ENCODE data around the gene DAB2IP.

DAB2IP gene

DNA sequence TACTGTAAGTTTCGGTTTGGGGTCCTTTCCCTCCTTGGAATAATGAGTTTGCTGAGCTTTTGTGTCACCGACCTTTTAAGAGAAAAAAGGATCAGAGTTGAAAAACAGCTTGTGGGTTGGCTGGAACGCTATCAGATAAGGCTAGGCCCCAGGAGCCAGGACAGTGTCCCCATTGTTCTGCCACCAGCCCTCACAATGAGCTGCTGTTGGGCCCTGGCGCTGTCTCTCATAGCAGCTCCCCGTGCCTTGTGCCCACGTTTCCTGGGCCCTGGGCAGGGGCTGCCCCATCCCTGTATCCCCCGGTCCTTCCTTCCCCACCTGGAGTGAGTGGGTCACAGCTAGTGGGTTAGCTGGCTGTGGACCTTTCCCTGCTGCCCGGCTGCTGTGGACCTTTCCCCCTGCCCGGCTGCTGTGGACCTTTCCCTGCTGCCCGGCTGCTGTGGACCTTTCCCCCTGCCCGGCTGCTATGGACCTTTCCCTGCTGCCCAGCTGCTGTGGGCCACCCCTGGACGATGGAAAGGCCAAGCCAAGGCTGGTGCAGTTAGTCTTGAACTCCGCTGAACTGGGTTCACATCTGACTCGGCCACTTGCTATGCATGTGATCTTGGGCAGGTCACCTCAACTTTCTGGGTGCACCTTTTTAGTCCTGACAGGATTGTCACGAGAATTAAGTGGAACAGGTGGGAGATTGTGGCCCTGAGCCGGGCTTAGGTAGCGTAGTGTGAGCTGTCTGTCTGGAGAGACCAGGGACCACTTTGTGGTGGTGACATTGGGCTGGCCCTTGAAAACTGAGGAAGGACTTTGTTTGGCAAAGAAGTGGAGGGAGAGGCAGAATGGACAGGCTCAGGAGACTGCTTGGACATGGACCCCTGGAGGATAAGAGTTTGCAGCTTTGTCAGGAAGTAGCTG lies 99.5 kb downstream of the DAB2IP start:
- no peak for DNase-seq (ENCODE audit: low read depth)
- TF ChIP-seq, protein P1, sequence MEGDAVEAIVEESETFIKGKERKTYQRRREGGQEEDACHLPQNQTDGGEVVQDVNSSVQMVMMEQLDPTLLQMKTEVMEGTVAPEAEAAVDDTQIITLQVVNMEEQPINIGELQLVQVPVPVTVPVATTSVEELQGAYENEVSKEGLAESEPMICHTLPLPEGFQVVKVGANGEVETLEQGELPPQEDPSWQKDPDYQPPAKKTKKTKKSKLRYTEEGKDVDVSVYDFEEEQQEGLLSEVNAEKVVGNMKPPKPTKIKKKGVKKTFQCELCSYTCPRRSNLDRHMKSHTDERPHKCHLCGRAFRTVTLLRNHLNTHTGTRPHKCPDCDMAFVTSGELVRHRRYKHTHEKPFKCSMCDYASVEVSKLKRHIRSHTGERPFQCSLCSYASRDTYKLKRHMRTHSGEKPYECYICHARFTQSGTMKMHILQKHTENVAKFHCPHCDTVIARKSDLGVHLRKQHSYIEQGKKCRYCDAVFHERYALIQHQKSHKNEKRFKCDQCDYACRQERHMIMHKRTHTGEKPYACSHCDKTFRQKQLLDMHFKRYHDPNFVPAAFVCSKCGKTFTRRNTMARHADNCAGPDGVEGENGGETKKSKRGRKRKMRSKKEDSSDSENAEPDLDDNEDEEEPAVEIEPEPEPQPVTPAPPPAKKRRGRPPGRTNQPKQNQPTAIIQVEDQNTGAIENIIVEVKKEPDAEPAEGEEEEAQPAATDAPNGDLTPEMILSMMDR (IDR thresholded peaks at IDR 0.05; ENCODE audit: insufficient read depth, low read depth, low read length, missing control alignments): no peak

GRCh38 chr9:121751686-121752445 lies 100.4 kb downstream of the DAB2IP start:
- H3K4me3 ChIP-seq (ENCODE audit: low read depth, low read length): no peak overlapping the region
- no peak for DNase-seq (ENCODE audit: low read depth)
- TF ChIP-seq, protein P1 (IDR thresholded peaks at IDR 0.05; ENCODE audit: insufficient read depth, low read depth, low read length, missing control alignments): no peak

More for the DNA sequence above, 99.5 kb downstream of the DAB2IP start:
- H3K4me3 ChIP-seq (ENCODE audit: low read depth, low read length): no peak overlapping the region

DNA sequence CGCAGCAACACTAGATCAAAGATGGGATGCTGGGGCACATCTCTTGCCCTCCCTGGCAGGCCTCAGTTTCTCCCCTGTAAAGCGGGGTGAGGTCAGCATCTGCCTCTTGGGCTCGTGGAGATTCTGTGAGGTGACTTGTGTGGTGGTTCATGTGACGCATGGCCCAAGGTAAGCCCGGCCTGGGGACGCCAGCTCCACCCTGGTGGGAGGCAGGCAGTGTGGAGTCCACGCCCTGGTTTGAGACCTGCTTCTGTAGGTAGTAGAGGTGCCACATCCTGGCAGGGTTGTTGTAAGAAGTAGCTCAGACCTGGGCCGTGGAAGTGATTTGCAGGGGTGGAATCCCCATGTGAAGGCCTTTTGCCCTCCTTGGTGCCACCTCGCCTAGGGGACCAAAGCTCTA lies 101.5 kb downstream of the DAB2IP start:
- TF ChIP-seq, protein P1 (IDR thresholded peaks at IDR 0.05; ENCODE audit: insufficient read depth, low read depth, low read length, missing control alignments): no peak
- no peak overlapping the region for H3K4me3 ChIP-seq (ENCODE audit: low read depth, low read length)
- no peak for DNase-seq (ENCODE audit: low read depth)

- TF ChIP-seq, protein P1 (IDR thresholded peaks at IDR 0.05; ENCODE audit: insufficient read depth, low read depth, low read length, missing control alignments): no peak
- no peak for DNase-seq (ENCODE audit: low read depth)
- no peak overlapping the region for H3K4me3 ChIP-seq (ENCODE audit: low read depth, low read length)
These were observed 102.6 kb downstream of the DAB2IP start for GRCh38 chr9:121753802-121754654.

- TF ChIP-seq, protein P1 (IDR thresholded peaks at IDR 0.05; ENCODE audit: insufficient read depth, low read depth, low read length, missing control alignments): no peak
- no peak overlapping the region for H3K4me3 ChIP-seq (ENCODE audit: low read depth, low read length)
- DNase-seq (ENCODE audit: low read depth): no peak
These were observed 103.4 kb downstream of the DAB2IP start for GRCh38 chr9:121754655-121755436.

- no peak overlapping the region for H3K4me3 ChIP-seq (ENCODE audit: low read depth, low read length)
- DNase-seq (ENCODE audit: low read depth): no peak
- TF ChIP-seq, protein P1 (IDR thresholded peaks at IDR 0.05; ENCODE audit: insufficient read depth, low read depth, low read length, missing control alignments): no peak
These were observed 104.1 kb downstream of the DAB2IP start for GRCh38 chr9:121755581-121755980.
